H1 (cell line): ENCODE data around the gene TRIM15. TPM values are rescaled to one million over a fixed set of nuclear protein-coding genes. Genes with fewer than 3 reads are reported as not detected.

Source experiments
- CTCF ChIA-PET: fragments of 300-600 bp; sonication (Branson Sonifier 250); formaldehyde crosslinking; loops from one replicate; lab custom pipeline; 2021; ENCODE audit not compliant: partially characterized antibody; lab: Charles Lee
- POLR2A ChIA-PET: fragments of 300-600 bp; sonication (Branson Sonifier 250); formaldehyde crosslinking; loops from one replicate; lab custom pipeline; 2021; ENCODE audit warnings: inconsistent platforms; ENCODE audit not compliant: partially characterized antibody; lab: Charles Lee
- DNase-seq, 2 experiments: peaks; one replicate each; pipeline versions ENCODE4 v3.0.0 to v3.0.0-alpha.2; 2010 to 2022; ENCODE audit warnings: low spot score in 2 of 2, low read depth in 1 of 2, mixed read lengths in 1 of 2
- FAIRE-seq: peaks from 2 replicates; lab custom pipeline; 2011; peaks lifted over from hg19 to GRCh38; lab: Jason Lieb, UNC
- H2AFZ ChIP-seq: 2 replicates; pipeline ENCODE4 v1.8.1; 2012; ENCODE audit warnings: low read length, inconsistent platforms
- H2AK5ac ChIP-seq: 2 replicates; pipeline ENCODE4 v1.6.1; 2013; ENCODE audit warnings: low read depth, low read length
- H2BK120ac ChIP-seq: replicated peaks from 2 replicates; pipeline ENCODE3; 2013; ENCODE audit warnings: low read depth, low read length, inconsistent platforms
- H2BK12ac ChIP-seq: 2 replicates; pipeline ENCODE4 v1.6.1; 2013; ENCODE audit warnings: low read depth, low read length
- H2BK15ac ChIP-seq: 2 replicates; pipeline ENCODE4 v1.6.1; 2013; ENCODE audit warnings: low read length
- H2BK20ac ChIP-seq: 2 replicates; pipeline ENCODE4 v1.6.1; 2013; ENCODE audit warnings: low read length
- H2BK5ac ChIP-seq: 2 replicates; pipeline ENCODE4 v1.6.1; 2013; ENCODE audit warnings: low read depth, low read length
- H3K14ac ChIP-seq: 2 replicates; pipeline ENCODE4 v1.6.1; 2013; ENCODE audit warnings: inconsistent platforms; ENCODE audit not compliant: insufficient read length
- H3K18ac ChIP-seq: 2 replicates; pipeline ENCODE4 v1.6.1; 2013; ENCODE audit warnings: low read length; ENCODE audit errors: extremely low read depth
- H3K23ac ChIP-seq: 2 replicates; pipeline ENCODE4 v1.6.1; 2013; ENCODE audit warnings: inconsistent platforms; ENCODE audit not compliant: insufficient read length
- H3K23me2 ChIP-seq: 2 replicates; pipeline ENCODE4 v1.6.1; 2013; ENCODE audit warnings: low read depth, low read length
- H3K27ac ChIP-seq: 2 replicates; pipeline ENCODE4 v1.6.1; 2011; ENCODE audit warnings: low read depth, low read length, inconsistent platforms
- H3K27me3 ChIP-seq, 4 experiments: replicated peaks in 1 of 4; 1 replicate in 1 of 4; 2 replicates in 3 of 4; pipeline versions ENCODE4 v1.6.1 to v1.8.1; 2011 to 2013; ENCODE audit warnings: low read length in 3 of 4, mild to moderate bottlenecking in 3 of 4, inconsistent platforms in 2 of 4, mixed read lengths in 2 of 4, moderate library complexity in 1 of 4; ENCODE audit not compliant: control insufficient read depth in 3 of 4, insufficient read depth in 3 of 4; ENCODE audit errors: extremely low read depth in 1 of 4
- H3K36me3 ChIP-seq, 4 experiments: 2 replicates each; pipeline versions ENCODE4 v1.6.1 to v1.8.1; 2011 to 2013; ENCODE audit warnings: mild to moderate bottlenecking in 4 of 4, low read length in 3 of 4, moderate library complexity in 2 of 4, control low read depth in 1 of 4, inconsistent platforms in 1 of 4; ENCODE audit not compliant: insufficient read depth in 4 of 4, control insufficient read depth in 2 of 4
- H3K4ac ChIP-seq: replicated peaks from 2 replicates; pipeline ENCODE3; 2013; ENCODE audit warnings: low read length, low read depth, mixed read lengths, inconsistent platforms; ENCODE audit not compliant: insufficient read length
- H3K4me1 ChIP-seq, 4 experiments: replicated peaks in 1 of 4; 1 replicate in 1 of 4; 2 replicates in 3 of 4; pipeline versions ENCODE4 v1.6.1 to v1.8.1; 2011 to 2013; ENCODE audit warnings: low read length in 3 of 4, inconsistent platforms in 2 of 4, mixed read lengths in 1 of 4; ENCODE audit not compliant: insufficient read depth in 4 of 4, control insufficient read depth in 3 of 4
- H3K4me2 ChIP-seq, 2 experiments: 2 replicates each; pipeline versions ENCODE4 v1.6.1 to v1.8.1; 2011 to 2013; ENCODE audit warnings: low read depth in 2 of 2, low read length in 2 of 2, control low read depth in 1 of 2, inconsistent platforms in 1 of 2, mild to moderate bottlenecking in 1 of 2; ENCODE audit not compliant: insufficient read depth in 1 of 2
- H3K4me3 ChIP-seq, 4 experiments: fragments of 200-600, 300-600 bp in 1 of 4; sonication (generic), shearing (Covaris generic), sonication (Bioruptor Twin) in 1 of 4; 2 replicates each; pipeline versions ENCODE4 v1.5.1 to v1.8.1; 2011 to 2016; ENCODE audit warnings: low read length in 4 of 4, low read depth in 3 of 4, control low read depth in 2 of 4, inconsistent platforms in 2 of 4, mild to moderate bottlenecking in 2 of 4, mixed read lengths in 1 of 4, moderate library complexity in 1 of 4; ENCODE audit not compliant: insufficient read depth in 2 of 4; ENCODE audit errors: extremely low read depth in 1 of 4
- H3K56ac ChIP-seq: replicated peaks from 2 replicates; pipeline ENCODE3; 2013; ENCODE audit warnings: low read depth, mild to moderate bottlenecking, mixed read lengths, low read length, inconsistent platforms; ENCODE audit not compliant: insufficient read length
- H3K79me1 ChIP-seq: 2 replicates; pipeline ENCODE4 v1.6.1; 2013; ENCODE audit warnings: low read depth, low read length, control low read depth
- H3K79me2 ChIP-seq, 2 experiments: 2 replicates each; pipeline versions ENCODE4 v1.6.1 to v1.8.1; 2012 to 2013; ENCODE audit warnings: low read length in 2 of 2, mild to moderate bottlenecking in 2 of 2, inconsistent platforms in 1 of 2; ENCODE audit not compliant: insufficient read depth in 2 of 2, control insufficient read depth in 1 of 2
- H3K9ac ChIP-seq, 4 experiments: replicated peaks in 1 of 4; 1 replicate in 1 of 4; 2 replicates in 3 of 4; pipeline versions ENCODE4 v1.6.1 to v1.8.1; 2011 to 2013; ENCODE audit warnings: low read depth in 3 of 4, low read length in 3 of 4, control low read depth in 2 of 4, mild to moderate bottlenecking in 2 of 4, moderate library complexity in 2 of 4, inconsistent platforms in 1 of 4; ENCODE audit errors: extremely low read depth in 1 of 4
- H3K9me3 ChIP-seq, 2 experiments: 2 replicates each; pipeline versions ENCODE4 v1.6.1 to v1.8.1; 2012 to 2013; ENCODE audit warnings: mild to moderate bottlenecking in 2 of 2, moderate library complexity in 2 of 2, control low read depth in 1 of 2, inconsistent platforms in 1 of 2, low read depth in 1 of 2, low read length in 1 of 2, mixed read lengths in 1 of 2; ENCODE audit not compliant: insufficient read depth in 2 of 2
- H4K20me1 ChIP-seq, 2 experiments: replicated peaks in 1 of 2; 2 replicates each; pipeline versions ENCODE3 to v1.8.1; 2011 to 2013; ENCODE audit warnings: inconsistent platforms in 2 of 2, low read length in 2 of 2, mild to moderate bottlenecking in 1 of 2; ENCODE audit not compliant: insufficient read depth in 2 of 2, control insufficient read depth in 1 of 2
- H4K5ac ChIP-seq: 2 replicates; pipeline ENCODE4 v1.6.1; 2013; ENCODE audit warnings: low read length, low read depth, mixed read lengths, inconsistent platforms; ENCODE audit not compliant: insufficient read length
- H4K8ac ChIP-seq: 2 replicates; pipeline ENCODE4 v1.8.0; 2013; ENCODE audit warnings: mild to moderate bottlenecking, moderate library complexity, low read length, inconsistent platforms; ENCODE audit not compliant: insufficient read depth; ENCODE audit errors: extremely low read depth
- H4K91ac ChIP-seq: replicated peaks from 2 replicates; pipeline ENCODE3; 2013; ENCODE audit warnings: low read length, mixed read lengths, inconsistent platforms; ENCODE audit not compliant: insufficient read length
- GABPA ChIP-seq: IDR thresholded peaks from 2 replicates; pipeline ENCODE4 v1.6.1; 2011; ENCODE audit warnings: mild to moderate bottlenecking, low read length, moderate library complexity, borderline replicate concordance; ENCODE audit not compliant: insufficient read depth
- GTF2F1 ChIP-seq: IDR thresholded peaks from 2 replicates; pipeline ENCODE4 v1.6.1; 2012; ENCODE audit warnings: low read depth, low read length, improper control_type of control experiment, borderline replicate concordance
- KDM1A ChIP-seq: fragments of 200-600, 300-600 bp; sonication (generic); IDR thresholded peaks from 2 replicates; pipeline ENCODE4 v1.7.1; 2016; ENCODE audit warnings: mild to moderate bottlenecking, low read length, borderline replicate concordance
- KDM5A ChIP-seq: fragments of 200-600 bp; IDR thresholded peaks from 2 replicates; pipeline ENCODE4 v1.7.1; 2012; ENCODE audit warnings: mild to moderate bottlenecking, low read length, inconsistent platforms, mixed read lengths
- NANOG ChIP-seq: IDR thresholded peaks from 2 replicates; pipeline ENCODE4 v1.6.1; 2011; ENCODE audit warnings: low read length, low read depth, mild to moderate bottlenecking, inconsistent platforms; ENCODE audit not compliant: insufficient read depth, poor library complexity, severe bottlenecking
- RFX5 ChIP-seq: IDR thresholded peaks from 2 replicates; pipeline ENCODE4 v1.6.1; 2011; ENCODE audit warnings: low read depth, low read length, improper control_type of control experiment, borderline replicate concordance
- SIN3A ChIP-seq, 2 experiments: IDR thresholded peaks in 1 of 2; conservative IDR thresholded peaks in 1 of 2; 2 replicates each; pipeline ENCODE4 v1.6.1; 2011 to 2012; ENCODE audit warnings: low read length in 2 of 2, improper control_type of control experiment in 1 of 2, low read depth in 1 of 2, mild to moderate bottlenecking in 1 of 2
- TBP ChIP-seq: IDR thresholded peaks from 2 replicates; pipeline ENCODE4 v1.6.1; 2011; ENCODE audit warnings: low read depth, low read length, improper control_type of control experiment
- ZNF274 ChIP-seq: IDR thresholded peaks from 2 replicates; pipeline ENCODE4 v1.7.0; 2012; ENCODE audit warnings: low read length, borderline replicate concordance; ENCODE audit errors: extremely low read depth
- WGBS, 2 experiments: shearing (Covaris generic) in 1 of 2; methylation state at CpG; one replicate each; pipeline versions ENCODE4 v1.1.6 to v1.1.7; 2013 to 2015; ENCODE audit warnings: low lambda C conversion rate in 2 of 2, mixed read lengths in 2 of 2, inconsistent platforms in 1 of 2, low coverage in 1 of 2, missing lambda C conversion rate in 1 of 2; ENCODE audit not compliant: insufficient replicate concordance in 2 of 2, insufficient coverage in 1 of 2, insufficient read length in 1 of 2; ENCODE audit errors: extremely low coverage in 1 of 2, missing lambda C conversion rate in 1 of 2; 5-methylcytosine and 5-hydroxymethylcytosine counted together
- polyA plus RNA-seq, 7 experiments: library from polyadenylated mRNA; depleted of rRNA in 3 of 7; stranded (reverse) in 5 of 7; unstranded in 2 of 7; fragments of >200 nt in 5 of 7; fragments of 200-250 nt in 2 of 7; gene quantifications; 1 replicate in 5 of 7; 2 replicates in 1 of 7; 4 replicates in 1 of 7; pipeline versions ENCODE4 v1.2.1 to v1.2.3, GENCODE V29; 2011 to 2013; ENCODE audit warnings: missing spikeins in 2 of 7, mixed read lengths in 2 of 7
- total RNA-seq: library from RNA; stranded (reverse); fragmentation: NEBNext Ultra II Directional; extraction: Animal tissue kit (Norgen Biotek cat#: 25700); gene quantifications from 2 replicates; pipeline ENCODE4 v1.2.1, GENCODE V29; 2021
- TF ChIP-seq, protein P1 (sequence below): IDR thresholded peaks from 2 replicates; pipeline ENCODE4 v1.6.1; 2012; ENCODE audit warnings: inconsistent platforms

TRIM15 gene
- total and polyA plus RNA-seq, 2 of the 8 experiments (the other 6 are each of a cell fraction or from before 2014, with no cell fraction given) = 0.18 to 0.48 TPM

DNA sequence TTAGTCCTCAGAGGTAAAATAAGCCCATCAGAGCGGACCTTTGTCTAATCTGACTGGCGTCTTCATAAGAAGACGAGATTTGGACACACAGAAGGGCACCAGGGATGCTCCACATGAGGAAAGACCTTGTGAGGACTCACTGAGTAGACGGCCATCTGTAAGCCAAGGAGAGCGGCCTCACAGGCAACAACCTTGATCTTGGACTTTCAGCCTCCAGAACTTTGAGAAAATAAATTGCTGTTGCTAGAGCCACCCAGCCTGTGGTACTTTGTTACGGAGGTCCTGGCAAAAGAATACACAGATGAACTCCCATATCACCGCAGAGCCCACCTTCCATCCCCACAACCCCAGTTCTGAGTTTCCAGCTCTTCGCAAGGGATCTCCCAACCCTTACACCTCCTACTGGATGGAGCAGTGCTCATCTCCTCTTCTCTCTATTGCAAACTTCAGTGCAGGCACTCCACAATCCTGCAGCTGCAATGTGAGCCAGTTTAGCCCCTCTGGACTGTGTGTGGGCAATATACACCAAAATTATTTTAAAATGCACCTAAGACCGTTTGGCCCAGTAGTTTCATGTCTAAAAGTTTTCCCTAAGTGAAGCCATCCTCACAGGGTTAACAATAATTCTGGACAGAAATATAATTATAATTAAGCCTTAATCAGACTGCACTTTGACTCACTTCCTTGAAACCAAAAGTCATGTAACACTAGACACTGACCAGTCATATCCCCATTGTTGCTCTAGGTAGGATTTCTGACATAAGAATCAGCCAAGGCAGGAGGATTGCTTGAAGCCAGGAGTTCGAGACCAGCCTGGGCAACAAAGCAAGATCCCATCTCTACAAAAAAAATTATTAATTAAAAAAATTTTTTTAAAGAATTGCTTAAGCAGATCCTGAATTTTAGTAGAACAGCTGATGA lies 41.6 kb upstream of the TRIM15 start:
- no peaks in the 10 kb centered on the region for H3K23me2 ChIP-seq
- no peak overlapping the region for H2BK120ac ChIP-seq
- TF ChIP-seq GABPA (no peak), KDM1A (no peak), NANOG (no peak), RFX5 (no peak), SIN3A (conservative IDR thresholded peaks at IDR 0.05 in 1 of 2, IDR thresholded peaks at IDR 0.05 in 1 of 2; ENCODE audit: low read depth in 1 of 2, low read length in 2 of 2) (no peak), ZNF274 (no peak), TBP (no peak), GTF2F1 (no peak), KDM5A (no peak)
- TF ChIP-seq, protein P1, sequence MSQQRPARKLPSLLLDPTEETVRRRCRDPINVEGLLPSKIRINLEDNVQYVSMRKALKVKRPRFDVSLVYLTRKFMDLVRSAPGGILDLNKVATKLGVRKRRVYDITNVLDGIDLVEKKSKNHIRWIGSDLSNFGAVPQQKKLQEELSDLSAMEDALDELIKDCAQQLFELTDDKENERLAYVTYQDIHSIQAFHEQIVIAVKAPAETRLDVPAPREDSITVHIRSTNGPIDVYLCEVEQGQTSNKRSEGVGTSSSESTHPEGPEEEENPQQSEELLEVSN = no peak
- H4K5ac ChIP-seq = no peak overlapping the region
- no peak for FAIRE-seq
- no peak overlapping the region for H2AK5ac ChIP-seq
- H4K91ac ChIP-seq = no peak overlapping the region
- H3K27me3 ChIP-seq = peaks cover 3 to 13% (median 12%) of the 10 kb centered on the region in 4 experiments
- DNase-seq = no peak
- ChIA-PET CTCF (interaction anchor here (0.5 to 7.2 kb wide), 3 partner anchors 10 to 49 kb away, joined by 3 to 87 read pairs (median 15); no protein-coding TSS in a partner anchor), POLR2A (interaction anchor here (1.4 kb wide), 1 partner anchor 26 kb away, joined by 3 read pairs; no protein-coding TSS in a partner anchor)
- no peak overlapping the region for H3K4me2 ChIP-seq
- H4K20me1 ChIP-seq = no peaks in the 10 kb centered on the region
- H4K8ac ChIP-seq = no peak overlapping the region
- H3K18ac ChIP-seq = no peak overlapping the region
- no peak overlapping the region for H2BK20ac ChIP-seq
- H3K23ac ChIP-seq = no peak overlapping the region
- no peaks in the 10 kb centered on the region for H3K9me3 ChIP-seq
- H2BK12ac ChIP-seq = no peak overlapping the region
- no peak overlapping the region for H2BK15ac ChIP-seq
- no peak overlapping the region for H3K27ac ChIP-seq
- H3K56ac ChIP-seq = no peak overlapping the region
- H3K79me1 ChIP-seq = no peaks in the 10 kb centered on the region
- no peak overlapping the region for H3K4me3 ChIP-seq
- no peaks in the 10 kb centered on the region for H3K36me3 ChIP-seq
- no peaks in the 10 kb centered on the region for H3K4me1 ChIP-seq
- H3K14ac ChIP-seq = no peak overlapping the region
- no peak overlapping the region for H3K4ac ChIP-seq
- H3K79me2 ChIP-seq = no peaks in the 10 kb centered on the region
- no peak overlapping the region for H2BK5ac ChIP-seq
- H3K9ac ChIP-seq = no peak overlapping the region
- 84% methylated on average over 10 of the region's 10 CpGs; no CpG with 5 or more reads in 1 of the 2 experiments for WGBS, 2 experiments
- no peak overlapping the region for H2AFZ ChIP-seq
